GM21528 (cell line): Measurements from ENCODE around the gene AZIN2.
"Not testable (repeated sequence)": the region's sequence is repeated elsewhere in the genome, so short reads cannot be mapped to it uniquely, and the experiment has no call there.

Experiments used
- ATAC-seq: cut with Tn5 transposase; IDR thresholded peaks from one replicate; pipeline ENCODE4 v1.9.1; 2021; ENCODE audit warnings: mild to moderate bottlenecking, moderate library complexity; ENCODE audit not compliant: unreplicated experiment, low FRiP score

AZIN2 gene

DNA sequence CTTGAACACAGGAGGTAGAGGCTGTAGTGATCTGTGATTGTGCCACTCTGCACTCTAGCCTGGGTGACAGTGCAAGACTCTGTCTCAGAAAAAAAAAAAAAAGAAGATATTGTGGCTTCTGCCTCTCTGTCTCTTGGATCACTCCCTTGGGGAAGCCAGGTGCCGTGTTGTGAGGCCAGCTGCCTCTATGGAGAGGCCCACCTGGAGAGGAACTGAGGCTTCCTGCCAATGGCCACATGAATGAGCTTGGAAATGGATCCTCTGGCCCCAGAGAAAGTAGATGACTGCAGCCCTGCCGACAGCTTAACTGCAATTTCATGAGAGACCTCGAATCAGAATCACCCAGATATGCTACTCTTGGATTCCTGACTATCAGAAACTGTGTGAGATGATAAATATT is 24.5 kb upstream of the AZIN2 start:
- no peak for ATAC-seq

GRCh38 chr1:33057095-33057494 is 23.9 kb upstream of the AZIN2 start:
- no peak for ATAC-seq

DNA sequence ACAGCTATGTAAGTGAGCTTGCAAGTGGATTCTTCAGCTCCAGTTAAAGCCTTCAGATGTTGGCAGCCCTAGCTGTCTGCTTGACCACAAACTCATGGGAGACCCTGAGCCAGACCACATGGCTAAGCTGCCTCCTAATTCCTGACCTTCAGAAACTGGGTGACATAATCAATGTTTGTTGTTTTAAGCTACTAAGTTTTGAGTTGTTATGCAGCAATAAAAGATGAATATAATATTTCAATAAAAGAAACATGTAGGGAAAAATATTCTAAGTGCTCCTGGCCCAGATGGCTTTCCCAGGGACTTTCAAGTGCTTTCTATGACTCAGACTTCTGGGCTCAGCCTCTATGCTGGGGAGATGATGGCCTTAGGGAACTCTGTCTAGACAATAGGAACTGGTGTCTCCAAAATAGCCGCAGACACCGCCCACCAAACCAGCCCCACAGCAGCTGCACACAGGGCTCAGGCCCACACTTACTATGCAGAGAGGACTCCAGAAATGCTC is 20.3 kb upstream of the AZIN2 start:
- ATAC-seq = no peak

DNA sequence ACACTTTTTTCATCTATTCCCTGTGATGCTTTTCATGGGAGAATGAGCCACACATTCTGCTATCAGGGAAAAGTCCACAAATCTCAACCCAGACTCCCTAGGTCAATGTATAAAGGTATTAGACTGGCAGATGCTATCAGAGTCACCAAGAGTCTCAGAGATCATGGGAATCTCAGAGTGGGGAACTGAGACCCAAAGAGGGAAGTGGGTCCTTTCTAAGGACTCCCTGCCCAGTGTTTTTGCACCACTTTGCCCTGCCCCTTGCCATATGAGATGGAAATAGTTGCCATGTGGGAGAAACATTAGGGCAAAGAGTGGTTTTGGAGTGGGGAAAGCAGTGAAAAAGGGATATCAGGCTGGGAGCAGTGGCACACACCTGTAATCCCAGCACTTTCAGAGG is 19.1 kb upstream of the AZIN2 start:
- no peak for ATAC-seq

DNA sequence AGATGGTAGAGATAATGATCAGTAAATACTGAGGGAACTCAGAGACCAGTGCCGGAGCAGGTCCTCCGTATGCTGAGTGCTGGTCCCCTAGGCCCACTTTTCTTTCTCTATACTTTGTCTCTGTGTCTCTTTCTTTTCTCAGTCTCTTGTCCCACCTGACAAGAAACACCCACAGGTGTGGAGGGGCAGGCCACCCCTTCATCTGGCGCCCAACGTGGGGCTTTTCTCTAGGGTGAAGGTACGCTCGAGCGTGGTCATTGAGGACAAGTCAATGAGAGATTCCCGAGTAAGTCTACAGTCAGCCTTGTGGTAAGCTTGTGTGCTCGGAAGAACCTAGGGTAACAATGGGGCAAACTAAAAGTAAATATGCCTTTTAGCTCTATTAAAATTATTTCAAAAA is 16.7 kb upstream of the AZIN2 start:
- ATAC-seq = not testable (repeated sequence)

GRCh38 chr1:33065301-33065700 is 15.7 kb upstream of the AZIN2 start:
- no peak for ATAC-seq

DNA sequence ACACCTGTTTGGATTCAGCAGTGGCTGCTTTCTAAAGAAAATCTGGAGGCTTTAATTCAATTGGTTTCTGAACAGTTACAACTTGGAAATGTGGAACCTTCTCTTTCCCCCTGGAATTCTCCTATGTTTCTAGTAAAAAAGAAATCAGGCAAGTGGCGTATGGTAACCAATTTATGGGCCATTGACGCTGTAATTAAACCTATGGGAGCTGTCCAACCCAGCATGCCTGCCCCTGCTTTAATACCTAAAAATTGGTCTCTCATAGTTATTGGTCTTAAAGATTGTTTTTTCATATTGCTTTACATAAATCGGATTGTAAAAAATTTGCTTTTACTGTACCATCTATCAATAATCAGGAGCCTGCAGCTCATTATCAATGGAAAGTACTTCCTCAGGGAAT is 14.5 kb upstream of the AZIN2 start:
- not testable (repeated sequence) for ATAC-seq

- not testable (repeated sequence) for ATAC-seq
These were observed 12.8 kb upstream of the AZIN2 start for GRCh38 chr1:33068108-33068507.

- ATAC-seq = no peak
These were observed 10.3 kb upstream of the AZIN2 start for GRCh38 chr1:33070628-33071027.

DNA sequence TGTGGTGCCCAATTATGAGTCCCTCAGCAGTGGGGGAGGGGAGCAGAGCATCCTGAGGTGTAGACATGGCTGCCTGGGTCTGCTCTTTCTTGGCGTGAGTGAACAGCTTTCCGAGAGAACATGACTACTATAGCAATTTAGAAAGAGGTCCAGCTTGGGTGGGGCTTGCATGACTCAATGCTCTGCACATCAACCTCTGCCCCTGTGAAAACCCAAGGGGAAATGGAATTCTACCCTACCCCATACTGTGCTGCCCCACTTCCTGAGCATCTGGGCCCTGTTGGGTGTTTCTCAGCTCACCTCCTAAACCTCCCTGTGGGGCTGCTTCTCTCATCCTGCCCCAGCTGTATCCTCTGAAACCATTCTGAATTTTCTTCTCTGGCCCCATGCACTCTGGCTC is 8.2 kb upstream of the AZIN2 start:
- ATAC-seq = no peak

- ATAC-seq = no peak
These were observed 6.6 kb upstream of the AZIN2 start for GRCh38 chr1:33074193-33074945.

DNA sequence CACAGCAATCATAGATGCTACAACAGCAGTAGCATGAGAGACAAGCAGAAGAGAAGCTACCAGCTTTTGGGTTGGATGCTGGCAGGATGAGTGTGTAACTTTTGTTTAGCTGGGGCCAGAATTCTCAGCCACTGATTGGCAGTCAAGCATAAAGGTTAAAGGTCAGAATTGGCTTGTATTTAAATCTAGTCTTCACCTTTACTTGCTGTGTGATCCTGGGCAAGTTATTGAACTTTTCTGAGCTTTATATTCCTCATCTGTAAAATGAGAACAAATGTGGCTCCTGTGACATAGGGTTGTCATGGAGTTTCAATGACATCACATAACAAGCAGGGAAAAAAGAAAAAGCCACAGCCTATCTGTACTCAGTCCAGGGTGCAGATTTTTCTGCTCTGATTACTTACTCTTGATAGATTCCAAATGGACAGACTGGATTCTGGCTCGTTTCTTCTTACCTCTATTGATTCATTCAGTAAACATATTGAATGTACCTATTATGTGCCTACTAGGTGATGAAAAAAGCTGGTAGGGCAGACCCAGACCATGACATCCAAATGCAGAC is 2.8 kb upstream of the AZIN2 start:
- no peak for ATAC-seq

DNA sequence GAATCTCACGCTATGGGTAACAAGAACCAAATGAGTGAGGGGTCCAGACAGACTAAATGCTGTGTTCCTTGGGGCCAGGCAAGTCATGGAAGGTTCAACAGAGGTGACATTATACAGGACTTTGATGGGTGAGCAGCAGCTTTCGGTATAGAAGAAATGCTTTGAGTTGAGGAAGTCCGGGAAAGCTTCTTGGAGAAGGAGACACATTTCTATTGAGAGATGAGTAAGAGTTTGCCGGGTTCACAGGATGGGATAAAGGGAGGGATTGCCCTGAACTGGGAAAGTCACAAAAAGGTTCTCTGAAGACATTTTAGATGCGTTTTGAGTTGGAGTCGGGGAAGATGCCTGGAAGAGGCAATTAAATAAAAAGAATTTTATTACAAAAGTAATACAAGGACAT is 580 bp upstream of the AZIN2 start:
- no peak for ATAC-seq

DNA sequence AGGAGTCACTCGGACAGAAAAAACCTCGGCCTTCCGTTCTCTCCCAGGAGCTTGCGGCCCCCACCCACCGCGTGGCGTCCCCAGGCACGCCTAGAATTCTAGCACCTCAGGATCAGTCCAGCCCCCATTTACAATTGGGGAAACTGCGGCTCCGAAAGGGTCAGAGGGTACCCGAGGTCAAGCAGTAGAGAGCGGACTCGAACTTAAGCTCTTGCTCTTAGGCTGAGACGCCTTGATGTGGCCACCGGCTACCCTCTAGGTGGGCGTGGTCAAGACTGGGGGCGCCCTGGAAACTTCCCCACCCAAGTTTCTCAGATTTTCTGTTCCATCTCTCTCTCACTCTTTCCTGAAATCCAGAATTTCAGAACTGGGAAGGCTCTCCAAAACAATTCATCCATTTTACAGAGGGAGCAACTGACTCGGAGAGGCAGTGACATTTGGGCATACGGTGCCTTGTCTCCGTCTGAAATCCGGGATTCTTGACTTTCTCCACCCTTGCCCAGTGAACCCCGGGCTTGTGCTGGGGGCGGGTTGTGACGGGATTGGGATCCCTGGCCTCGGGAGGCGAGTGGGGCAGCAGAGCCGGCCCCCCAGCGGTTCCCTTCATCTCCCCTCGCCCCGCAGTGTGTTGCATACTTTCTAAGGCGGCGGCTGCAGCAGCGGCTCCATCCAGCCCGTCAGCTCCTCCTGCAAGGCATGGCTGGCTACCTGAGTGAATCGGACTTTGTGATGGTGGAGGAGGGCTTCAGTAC is 777 bp downstream of the AZIN2 start:
- no peak for ATAC-seq

GRCh38 chr1:33082575-33083108 is 1.7 kb downstream of the AZIN2 start:
- no peak for ATAC-seq

DNA sequence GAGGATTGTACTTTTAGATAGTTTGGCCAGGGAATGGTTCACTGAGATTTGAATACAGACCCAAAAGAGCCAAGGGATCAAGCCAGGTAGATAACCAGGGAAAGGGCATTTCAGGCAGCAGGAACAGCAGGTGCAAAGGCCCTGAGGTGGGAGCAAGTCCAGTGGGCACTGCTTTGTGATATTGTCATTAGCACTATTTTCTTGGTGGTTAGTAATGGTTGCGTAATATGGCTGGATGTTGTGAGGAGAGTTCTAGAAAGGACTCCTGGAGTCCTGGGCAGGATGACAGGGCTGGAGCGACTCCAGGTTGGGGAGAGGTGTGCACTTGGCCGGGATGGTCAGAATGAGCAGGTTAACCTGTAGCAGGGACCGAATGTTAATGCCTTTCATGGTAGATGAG is 4.4 kb downstream of the AZIN2 start:
- no peak for ATAC-seq

GRCh38 chr1:33086384-33086850 is 5.5 kb downstream of the AZIN2 start:
- no peak for ATAC-seq

DNA sequence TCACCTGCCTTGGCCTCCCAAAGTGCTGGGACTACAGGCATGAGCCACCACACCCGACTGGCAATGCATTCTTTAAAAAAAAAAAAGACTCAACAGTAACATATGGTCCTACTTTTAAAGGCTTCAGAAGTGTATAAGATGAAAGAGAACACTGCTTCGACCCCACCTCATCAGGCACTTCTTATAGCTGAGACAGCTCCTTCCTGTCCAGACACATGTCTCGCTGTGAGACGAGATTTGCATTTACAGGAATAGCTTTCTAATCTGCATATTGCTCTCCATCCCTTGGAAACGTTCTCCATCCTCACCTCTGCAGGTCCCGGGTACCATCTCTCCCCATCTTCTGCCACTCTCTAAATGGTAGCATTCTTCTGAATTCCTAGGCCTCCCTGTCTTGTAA is 6.7 kb downstream of the AZIN2 start:
- no peak for ATAC-seq

DNA sequence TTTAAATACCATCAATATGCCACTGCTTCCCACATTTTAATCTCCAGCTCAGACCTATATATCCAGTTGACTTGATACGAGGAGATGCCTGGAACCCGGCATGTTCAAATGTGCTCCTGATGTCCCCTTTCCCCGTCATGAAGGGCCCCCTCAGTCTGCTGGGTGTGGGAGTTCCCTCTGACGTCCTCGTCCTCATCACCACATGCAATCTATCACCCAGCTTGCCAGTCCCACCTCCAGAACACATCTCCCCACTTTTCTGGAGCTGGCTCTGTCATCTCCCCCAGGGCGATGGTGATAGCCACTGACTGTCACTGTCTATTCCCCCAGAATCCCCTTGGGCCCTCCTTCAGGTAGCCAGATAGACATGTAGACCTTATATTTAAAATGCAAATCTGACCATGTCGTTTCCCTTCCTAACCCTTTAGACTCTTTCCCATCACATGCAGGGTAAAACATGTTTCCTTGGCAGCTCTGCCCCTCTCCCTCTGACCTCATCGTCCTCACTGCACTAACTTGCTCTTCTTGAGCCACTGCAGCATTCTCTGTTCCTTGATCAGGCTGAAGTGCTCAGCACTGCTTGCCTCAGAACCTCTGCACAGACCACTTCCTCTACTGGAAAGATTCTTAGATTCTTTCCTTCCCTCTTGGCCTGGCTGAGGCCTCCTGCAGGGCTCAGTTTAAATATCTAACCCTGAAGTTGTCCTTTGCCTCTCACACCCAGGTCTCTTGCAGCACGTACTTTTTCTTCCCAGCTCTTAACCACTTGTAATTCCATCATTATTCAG is 7.4 kb downstream of the AZIN2 start:
- ATAC-seq = no peak

DNA sequence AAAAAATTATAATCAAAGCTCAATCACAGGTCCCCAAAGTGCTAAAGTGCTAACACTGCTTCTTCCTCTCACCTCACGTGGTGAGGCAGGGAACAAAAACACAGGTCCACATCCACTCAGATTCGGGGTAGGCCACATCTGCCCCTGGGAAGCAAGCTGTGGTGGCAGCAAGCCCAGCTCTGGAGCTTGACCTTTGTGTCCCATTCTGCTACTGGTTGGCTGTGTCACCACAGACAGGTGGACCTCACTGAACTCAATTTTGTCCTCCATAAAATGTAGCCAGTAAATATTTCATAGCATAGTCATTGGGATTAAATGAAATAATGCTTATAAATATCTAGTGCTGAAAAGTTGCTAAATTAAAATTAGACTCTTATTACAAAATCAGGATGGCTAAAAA is 8.5 kb downstream of the AZIN2 start:
- no peak for ATAC-seq
